ENCODE results near the gene PKDCC.

DNA sequence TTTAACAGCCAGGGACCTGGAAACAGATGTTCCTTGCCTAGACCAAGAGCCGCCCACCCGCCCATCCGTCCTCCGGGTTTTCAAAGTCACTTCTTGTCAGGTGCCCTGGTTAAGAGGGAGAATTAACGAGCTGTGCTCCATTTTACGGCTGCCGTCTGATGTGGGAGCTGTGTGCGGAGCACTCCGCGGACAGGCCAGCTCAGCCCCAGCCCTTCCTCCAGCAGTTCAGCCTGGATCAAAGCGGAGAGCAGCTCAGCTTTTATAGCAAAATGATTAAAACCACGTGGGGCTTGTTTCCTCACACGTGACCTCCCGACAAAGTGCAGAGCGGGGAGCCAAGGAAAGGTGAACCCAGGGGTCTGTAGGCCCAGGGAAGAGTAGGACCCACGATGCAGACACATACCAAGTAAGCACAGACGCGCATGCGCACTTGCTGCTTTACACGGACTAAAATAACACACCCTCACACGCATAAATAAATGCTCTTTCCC is 46.1 kb upstream of the PKDCC start:
- TF ChIP-seq CTCF (IDR thresholded peaks at IDR 0.05 in 4 of 5, conservative IDR thresholded peaks at IDR 0.05 in 1 of 5) (no peak), POLR2A (IDR thresholded peaks at IDR 0.05) (no peak)
